ENCODE data around the gene NINL. TPM values are rescaled to one million over a fixed set of nuclear protein-coding genes. Genes with fewer than 3 reads are reported as not detected.
"Not testable (repeated sequence)": the region's sequence is repeated elsewhere in the genome, so short reads cannot be mapped to it uniquely, and the experiment has no call there.

The NINL gene
- total RNA-seq, 2 donors from 2014 or later = 1.1 to 5.0 TPM

GRCh38 chr20:25579081-25579770 is 6.1 kb downstream of the NINL start:
- DNase-seq (no peak), ATAC-seq (no peak)
- no peaks in the 10 kb centered on the region for H3K4me1 Mint-ChIP-seq
- H3K27ac Mint-ChIP-seq = no peak overlapping the region
- no peak overlapping the region for H3K4me3 Mint-ChIP-seq
- H3K9me3 ChIP-seq (ENCODE audit: control insufficient read depth, low read length, poor library complexity, severe bottlenecking) = no peaks in the 10 kb centered on the region
- peaks cover 3% of the 10 kb centered on the region for H3K36me3 Mint-ChIP-seq (ENCODE audit: low read depth)
- H3K27me3 Mint-ChIP-seq = no peaks in the 10 kb centered on the region

GRCh38 chr20:25576783-25577530 is 8.4 kb downstream of the NINL start:
- Mint-ChIP-seq H3K4me1 (no peaks in the 10 kb centered on the region), H3K4me3 (no peak overlapping the region)

GRCh38 chr20:25574411-25574810 is 10.9 kb downstream of the NINL start:
- no peaks in the 10 kb centered on the region for H3K27me3 Mint-ChIP-seq
- H3K4me3 Mint-ChIP-seq = no peak overlapping the region
- no peaks in the 10 kb centered on the region for H3K9me3 ChIP-seq (ENCODE audit: control insufficient read depth, low read length, poor library complexity, severe bottlenecking)
- H3K36me3 Mint-ChIP-seq (ENCODE audit: low read depth) = peaks cover 3% of the 10 kb centered on the region
- no peak for ATAC-seq
- no peak overlapping the region for H3K27ac Mint-ChIP-seq
- DNase-seq = no peak
- peaks cover 5% of the 10 kb centered on the region for H3K4me1 Mint-ChIP-seq

More at GRCh38 chr20:25576783-25577530, 8.4 kb downstream of the NINL start:
- DNase-seq (no peak), ATAC-seq (no peak)
- no peaks in the 10 kb centered on the region for H3K9me3 ChIP-seq (ENCODE audit: control insufficient read depth, low read length, poor library complexity, severe bottlenecking)
- Mint-ChIP-seq H3K27ac (no peak overlapping the region), H3K36me3 (ENCODE audit: low read depth) (peaks cover 3% of the 10 kb centered on the region), H3K27me3 (no peaks in the 10 kb centered on the region)

- Mint-ChIP-seq H3K27ac (no peak overlapping the region), H3K36me3 (ENCODE audit: low read depth) (peaks cover 3% of the 10 kb centered on the region), H3K27me3 (no peaks in the 10 kb centered on the region), H3K4me3 (no peak overlapping the region), H3K4me1 (peaks cover 5% of the 10 kb centered on the region)
- no peak for DNase-seq
- ATAC-seq = no peak
- no peaks in the 10 kb centered on the region for H3K9me3 ChIP-seq (ENCODE audit: control insufficient read depth, low read length, poor library complexity, severe bottlenecking)
Observed at GRCh38 chr20:25573288-25574251, 11.8 kb downstream of the NINL start.

GRCh38 chr20:25571817-25572216 is 13.5 kb downstream of the NINL start:
- no peak for ATAC-seq
- Mint-ChIP-seq H3K36me3 (ENCODE audit: low read depth) (peaks cover 4% of the 10 kb centered on the region), H3K27ac (no peak overlapping the region), H3K27me3 (no peaks in the 10 kb centered on the region), H3K4me3 (no peak overlapping the region), H3K4me1 (peaks cover 10% of the 10 kb centered on the region)
- H3K9me3 ChIP-seq (ENCODE audit: control insufficient read depth, low read length, poor library complexity, severe bottlenecking) = no peaks in the 10 kb centered on the region
- no peak for DNase-seq

- peaks cover 4% of the 10 kb centered on the region for H3K36me3 Mint-ChIP-seq (ENCODE audit: low read depth)
- no peak for ATAC-seq
- DNase-seq = no peak
Observed at GRCh38 chr20:25571240-25571639, 14.1 kb downstream of the NINL start.

GRCh38 chr20:25570148-25570530 is 15.2 kb downstream of the NINL start:
- Mint-ChIP-seq H3K4me1 (peaks cover 13% of the 10 kb centered on the region), H3K27me3 (no peaks in the 10 kb centered on the region), H3K4me3 (no peak overlapping the region), H3K27ac (no peak overlapping the region), H3K36me3 (ENCODE audit: low read depth) (peaks cover 2% of the 10 kb centered on the region)
- ATAC-seq = no peak
- no peak for DNase-seq
- H3K9me3 ChIP-seq (ENCODE audit: control insufficient read depth, low read length, poor library complexity, severe bottlenecking) = no peaks in the 10 kb centered on the region

More at GRCh38 chr20:25571240-25571639, 14.1 kb downstream of the NINL start:
- Mint-ChIP-seq H3K27me3 (no peaks in the 10 kb centered on the region), H3K4me1 (peaks cover 10% of the 10 kb centered on the region), H3K4me3 (no peak overlapping the region), H3K27ac (no peak overlapping the region)
- H3K9me3 ChIP-seq (ENCODE audit: control insufficient read depth, low read length, poor library complexity, severe bottlenecking) = no peaks in the 10 kb centered on the region

- DNase-seq = no peak
- H3K9me3 ChIP-seq (ENCODE audit: control insufficient read depth, low read length, poor library complexity, severe bottlenecking) = no peaks in the 10 kb centered on the region
- no peak for ATAC-seq
- Mint-ChIP-seq H3K36me3 (ENCODE audit: low read depth) (peaks cover 3% of the 10 kb centered on the region), H3K4me3 (no peak overlapping the region), H3K27ac (no peak overlapping the region), H3K4me1 (peaks cover 18% of the 10 kb centered on the region), H3K27me3 (no peaks in the 10 kb centered on the region)
Observed at GRCh38 chr20:25567286-25567685, 18.0 kb downstream of the NINL start.

GRCh38 chr20:25566821-25567220 is 18.5 kb downstream of the NINL start:
- no peak overlapping the region for H3K27ac Mint-ChIP-seq
- no peak for ATAC-seq

GRCh38 chr20:25565578-25566157 is 19.7 kb downstream of the NINL start:
- ATAC-seq = no peak
- DNase-seq = no peak
- Mint-ChIP-seq H3K27me3 (no peaks in the 10 kb centered on the region), H3K4me3 (no peak overlapping the region), H3K27ac (no peak overlapping the region), H3K36me3 (ENCODE audit: low read depth) (peaks cover 3% of the 10 kb centered on the region), H3K4me1 (peaks cover 13% of the 10 kb centered on the region)
- H3K9me3 ChIP-seq (ENCODE audit: control insufficient read depth, low read length, poor library complexity, severe bottlenecking) = no peaks in the 10 kb centered on the region

More at GRCh38 chr20:25566821-25567220, 18.5 kb downstream of the NINL start:
- Mint-ChIP-seq H3K4me1 (peaks cover 18% of the 10 kb centered on the region), H3K27me3 (no peaks in the 10 kb centered on the region), H3K4me3 (no peak overlapping the region), H3K36me3 (ENCODE audit: low read depth) (peaks cover 3% of the 10 kb centered on the region)
- DNase-seq = no peak
- no peaks in the 10 kb centered on the region for H3K9me3 ChIP-seq (ENCODE audit: control insufficient read depth, low read length, poor library complexity, severe bottlenecking)

GRCh38 chr20:25563876-25564275 is 21.5 kb downstream of the NINL start:
- ATAC-seq (no peak), DNase-seq (no peak)
- Mint-ChIP-seq H3K4me1 (peaks cover 13% of the 10 kb centered on the region), H3K4me3 (no peak overlapping the region), H3K27me3 (no peaks in the 10 kb centered on the region), H3K36me3 (ENCODE audit: low read depth) (peaks cover 3% of the 10 kb centered on the region), H3K27ac (no peak overlapping the region)
- H3K9me3 ChIP-seq (ENCODE audit: control insufficient read depth, low read length, poor library complexity, severe bottlenecking) = no peaks in the 10 kb centered on the region

GRCh38 chr20:25563362-25563761 is 22.0 kb downstream of the NINL start:
- peaks cover 13% of the 10 kb centered on the region for H3K4me1 Mint-ChIP-seq

GRCh38 chr20:25561771-25562170 is 23.6 kb downstream of the NINL start:
- H3K27me3 Mint-ChIP-seq; H3K4me1 Mint-ChIP-seq; H3K9me3 ChIP-seq (ENCODE audit: control insufficient read depth, low read length, poor library complexity, severe bottlenecking); H3K36me3 Mint-ChIP-seq (ENCODE audit: low read depth); H3K4me3 Mint-ChIP-seq; ATAC-seq; DNase-seq; H3K27ac Mint-ChIP-seq: not testable (repeated sequence)

More at GRCh38 chr20:25563362-25563761, 22.0 kb downstream of the NINL start:
- Mint-ChIP-seq H3K27ac (no peak overlapping the region), H3K36me3 (ENCODE audit: low read depth) (peaks cover 3% of the 10 kb centered on the region), H3K4me3 (no peak overlapping the region), H3K27me3 (no peaks in the 10 kb centered on the region)
- no peak for DNase-seq
- H3K9me3 ChIP-seq (ENCODE audit: control insufficient read depth, low read length, poor library complexity, severe bottlenecking) = no peaks in the 10 kb centered on the region
- no peak for ATAC-seq

All from T-helper 17 cell (primary cell).